ENCODE results near the gene PAEP.
"Not testable (repeated sequence)": the region's sequence is repeated elsewhere in the genome, so short reads cannot be mapped to it uniquely, and the experiment has no call there.

Gene PAEP

GRCh38 chr9:135561391-135562234 lies at the start of gene PAEP:
PAEP (plus strand) TSS chr9:135561756.
- no peak for TF ChIP-seq CTCF (IDR thresholded peaks at IDR 0.05; ENCODE audit: low read depth, low read length)
- H3K4me3 ChIP-seq (ENCODE audit: low read depth, low read length), result no peak within 1 kb of the TSS

GRCh38 chr9:135512241-135512603 lies 49.3 kb upstream of the PAEP start:
- H3K4me3 ChIP-seq (ENCODE audit: low read depth, low read length), result no peak overlapping the region
- TF ChIP-seq CTCF (IDR thresholded peaks at IDR 0.05; ENCODE audit: low read depth, low read length), result no peak

GRCh38 chr9:135512904-135513303 lies 48.7 kb upstream of the PAEP start:
- no peak for TF ChIP-seq CTCF (IDR thresholded peaks at IDR 0.05; ENCODE audit: low read depth, low read length)
- H3K4me3 ChIP-seq (ENCODE audit: low read depth, low read length), result no peak overlapping the region

- no peak for TF ChIP-seq CTCF (IDR thresholded peaks at IDR 0.05; ENCODE audit: low read depth, low read length)
- H3K4me3 ChIP-seq (ENCODE audit: low read depth, low read length), result no peak overlapping the region
Observed at GRCh38 chr9:135513351-135513846, 48.2 kb upstream of the PAEP start.

GRCh38 chr9:135513906-135514305 lies 47.6 kb upstream of the PAEP start:
- not testable (repeated sequence) for H3K4me3 ChIP-seq (ENCODE audit: low read depth, low read length)

GRCh38 chr9:135514342-135515082 lies 47.0 kb upstream of the PAEP start:
- no peak for TF ChIP-seq CTCF (IDR thresholded peaks at IDR 0.05; ENCODE audit: low read depth, low read length)
- H3K4me3 ChIP-seq (ENCODE audit: low read depth, low read length), result no peak overlapping the region

GRCh38 chr9:135515083-135515951 lies 46.2 kb upstream of the PAEP start:
- no peak overlapping the region for H3K4me3 ChIP-seq (ENCODE audit: low read depth, low read length)
- TF ChIP-seq CTCF (IDR thresholded peaks at IDR 0.05; ENCODE audit: low read depth, low read length), result no peak

All from WI38 (cell line).